T-helper 17 cell (primary cell): ENCODE measurements around the gene GPI. TPM values are rescaled to one million over a fixed set of nuclear protein-coding genes. Genes with fewer than 3 reads are reported as not detected.
A peak's percentile ranks its signal among the peaks of the same experiment; 100 is the strongest.

ENCODE experiments used
- ATAC-seq: fragments of 150-1000 bp; cut with Tn5 transposase; 2 replicates; pipeline ENCODE4 v1.10.0; 2021; ENCODE audit warnings: mild to moderate bottlenecking, moderate library complexity
- DNase-seq, 3 donors: peaks; one replicate each; pipeline versions ENCODE4 v3.0.0 to v3.0.0-alpha.2; 2020 to 2021
- H3K9me3 ChIP-seq: one replicate; pipeline ENCODE4 v1.7.0; 2013; ENCODE audit warnings: low read length, mild to moderate bottlenecking; ENCODE audit not compliant: control insufficient read depth, poor library complexity, severe bottlenecking
- H3K27ac Mint-ChIP-seq: one replicate; pipeline ENCODE4 v1.8.0; 2022; ENCODE audit warnings: mild to moderate bottlenecking, moderate library complexity, mixed read lengths
- H3K27me3 Mint-ChIP-seq: one replicate; pipeline ENCODE4 v1.8.0; 2022; ENCODE audit warnings: mixed read lengths
- H3K36me3 Mint-ChIP-seq: one replicate; pipeline ENCODE4 v1.8.0; 2022; ENCODE audit warnings: low read depth, mixed read lengths
- H3K4me1 Mint-ChIP-seq: one replicate; pipeline ENCODE4 v1.8.0; 2022; ENCODE audit warnings: mild to moderate bottlenecking, mixed read lengths
- H3K4me3 Mint-ChIP-seq: one replicate; pipeline ENCODE4 v1.8.0; 2022; ENCODE audit warnings: mild to moderate bottlenecking, moderate library complexity, mixed read lengths
- total RNA-seq, 4 donors: library from RNA in 2 of 4; stranded (reverse) in 2 of 4; gene quantifications; one replicate each; pipeline ENCODE4 v1.2.3 and lab custom pipeline; 2022 to 2026

The GPI gene
- total RNA-seq, 2 donors from 2014 or later, result 109 to 122 TPM

- H3K27ac Mint-ChIP-seq, result peak within 1 kb of the TSS; percentile 78
- H3K9me3 ChIP-seq, result no peaks in the 10 kb centered on the region
- ATAC-seq (peak; percentile 94), DNase-seq (peak; percentile 86)
- peak within 1 kb of the TSS; percentile 95 for H3K4me3 Mint-ChIP-seq
- no peaks in the 10 kb centered on the region for H3K27me3 Mint-ChIP-seq
- H3K4me1 Mint-ChIP-seq, result peaks cover 17% of the 10 kb centered on the region
- peaks cover 7% of the 10 kb centered on the region for H3K36me3 Mint-ChIP-seq
Observed at GRCh38 chr19:34404109-34404909, 39.3 kb downstream of the GPI start, which contains the start of gene PDCD2L. Gene PDCD2L (plus strand): TSS chr19:34404399. CDS start chr19:34404431, 32 bp downstream.

- H3K4me1 Mint-ChIP-seq, result peaks cover 23% of the 10 kb centered on the region
- DNase-seq, result no peak
- no peak overlapping the region for H3K4me3 Mint-ChIP-seq
- H3K27me3 Mint-ChIP-seq, result no peaks in the 10 kb centered on the region
- peaks cover 4% of the 10 kb centered on the region for H3K36me3 Mint-ChIP-seq
- no peak for ATAC-seq
- H3K9me3 ChIP-seq, result no peaks in the 10 kb centered on the region
- H3K27ac Mint-ChIP-seq, result no peak overlapping the region
Observed at GRCh38 chr19:34405892-34406660, 41.1 kb downstream of the GPI start.

GRCh38 chr19:34408411-34408810 lies 43.4 kb downstream of the GPI start:
- H3K27ac Mint-ChIP-seq, result no peak overlapping the region
- no peaks in the 10 kb centered on the region for H3K9me3 ChIP-seq
- H3K4me3 Mint-ChIP-seq, result no peak overlapping the region
- no peak for DNase-seq
- H3K27me3 Mint-ChIP-seq, result no peaks in the 10 kb centered on the region
- no peak for ATAC-seq
- peaks cover 23% of the 10 kb centered on the region for H3K4me1 Mint-ChIP-seq
- H3K36me3 Mint-ChIP-seq, result peaks cover 4% of the 10 kb centered on the region

GRCh38 chr19:34409189-34410164 lies 44.5 kb downstream of the GPI start:
- DNase-seq, result no peak
- peaks cover 4% of the 10 kb centered on the region for H3K36me3 Mint-ChIP-seq
- no peaks in the 10 kb centered on the region for H3K9me3 ChIP-seq
- peaks cover 19% of the 10 kb centered on the region for H3K4me1 Mint-ChIP-seq
- H3K4me3 Mint-ChIP-seq, result no peak overlapping the region
- no peak for ATAC-seq
- H3K27me3 Mint-ChIP-seq, result no peaks in the 10 kb centered on the region
- peak overlapping the region; percentile 4 for H3K27ac Mint-ChIP-seq

- Mint-ChIP-seq H3K27me3 (no peaks in the 10 kb centered on the region), H3K4me1 (peaks cover 13% of the 10 kb centered on the region), H3K4me3 (no peak overlapping the region), H3K27ac (no peak overlapping the region), H3K36me3 (peaks cover 4% of the 10 kb centered on the region)
- no peak for DNase-seq
- no peak for ATAC-seq
- H3K9me3 ChIP-seq, result no peaks in the 10 kb centered on the region
Observed at GRCh38 chr19:34411216-34411615, 46.2 kb downstream of the GPI start.

- Mint-ChIP-seq H3K36me3 (no peaks in the 10 kb centered on the region), H3K4me3 (no peak overlapping the region), H3K27ac (no peak overlapping the region), H3K27me3 (no peaks in the 10 kb centered on the region), H3K4me1 (peaks cover 5% of the 10 kb centered on the region)
- no peaks in the 10 kb centered on the region for H3K9me3 ChIP-seq
- no peak for DNase-seq
- no peak for ATAC-seq
Observed at GRCh38 chr19:34416021-34416545, 51.1 kb downstream of the GPI start.

- no peaks in the 10 kb centered on the region for H3K9me3 ChIP-seq
- no peak overlapping the region for H3K27ac Mint-ChIP-seq
- no peaks in the 10 kb centered on the region for H3K36me3 Mint-ChIP-seq
- no peak for ATAC-seq
- H3K4me3 Mint-ChIP-seq, result no peak overlapping the region
- DNase-seq, result no peak
- peaks cover 5% of the 10 kb centered on the region for H3K4me1 Mint-ChIP-seq
- no peaks in the 10 kb centered on the region for H3K27me3 Mint-ChIP-seq
Observed at GRCh38 chr19:34418300-34418699, 53.3 kb downstream of the GPI start.

- Mint-ChIP-seq H3K4me1 (peaks cover 15% of the 10 kb centered on the region), H3K36me3 (peaks cover 2% of the 10 kb centered on the region), H3K27ac (no peak overlapping the region), H3K4me3 (no peak overlapping the region), H3K27me3 (no peaks in the 10 kb centered on the region)
- ATAC-seq (no peak), DNase-seq (no peak)
- H3K9me3 ChIP-seq, result no peaks in the 10 kb centered on the region
Observed at GRCh38 chr19:34426096-34426661, 61.2 kb downstream of the GPI start.

GRCh38 chr19:34428549-34429285 lies 63.7 kb downstream of the GPI start:
- Mint-ChIP-seq H3K27ac (peak overlapping the region; percentile 74), H3K4me1 (peaks cover 24% of the 10 kb centered on the region), H3K27me3 (no peaks in the 10 kb centered on the region), H3K36me3 (peaks cover 2% of the 10 kb centered on the region), H3K4me3 (peak overlapping the region; percentile 94)
- H3K9me3 ChIP-seq, result no peaks in the 10 kb centered on the region
- ATAC-seq, result peak; percentile 54
- DNase-seq, result peak in 1 of 3 donors; percentile 12

GRCh38 chr19:34429553-34429952 lies 64.6 kb downstream of the GPI start:
- no peaks in the 10 kb centered on the region for H3K27me3 Mint-ChIP-seq
- peaks cover 24% of the 10 kb centered on the region for H3K4me1 Mint-ChIP-seq
- no peaks in the 10 kb centered on the region for H3K36me3 Mint-ChIP-seq
- DNase-seq (no peak), ATAC-seq (no peak)
- no peaks in the 10 kb centered on the region for H3K9me3 ChIP-seq
- peak overlapping the region; percentile 74 for H3K27ac Mint-ChIP-seq
- peak overlapping the region; percentile 94 for H3K4me3 Mint-ChIP-seq

GRCh38 chr19:34430738-34431625 lies 66.0 kb downstream of the GPI start:
- H3K4me1 Mint-ChIP-seq, result peaks cover 24% of the 10 kb centered on the region
- H3K4me3 Mint-ChIP-seq, result peak overlapping the region; percentile 81
- H3K9me3 ChIP-seq, result no peaks in the 10 kb centered on the region
- ATAC-seq (peak; percentile 63), DNase-seq (peak in 1 of 3 donors; percentile 14)
- no peaks in the 10 kb centered on the region for H3K36me3 Mint-ChIP-seq
- no peaks in the 10 kb centered on the region for H3K27me3 Mint-ChIP-seq
- H3K27ac Mint-ChIP-seq, result peak overlapping the region; percentile 74
